Adrenal gland (tissue), 12 donors: Measurements from ENCODE around the gene VAMP8. TPM values are rescaled to one million over a fixed set of nuclear protein-coding genes. Genes with fewer than 3 reads are reported as not detected.

Source experiments
- DNase-seq, 7 donors: peaks; one replicate each; pipeline ENCODE4 v3.0.0-alpha.2; 2019 to 2020
- H3K27ac ChIP-seq, 5 donors: fragments of 200-600 bp; sonication (generic) in 4 of 5; 1 replicate in 3 of 5; 2 replicates in 2 of 5; pipeline versions ENCODE4 v1.5.1 to v1.8.0; 2016 to 2020; ENCODE audit warnings: mild to moderate bottlenecking in 1 of 5
- H3K27me3 ChIP-seq: fragments of 200-600 bp; 2 replicates; pipeline ENCODE4 v1.8.0; 2021
- H3K36me3 ChIP-seq, 2 donors: fragments of 200-600 bp; replicated peaks in 1 of 2; 1 replicate in 1 of 2; 2 replicates in 1 of 2; pipeline versions ENCODE4 v1.5.1 to v1.8.0; 2018 to 2022
- H3K4me1 ChIP-seq, 2 donors: fragments of 200-600 bp; replicated peaks in 1 of 2; 1 replicate in 1 of 2; 2 replicates in 1 of 2; pipeline versions ENCODE4 v1.5.1 to v1.8.0; 2018 to 2021
- H3K4me3 ChIP-seq, 4 donors: fragments of 200-600 bp; sonication (generic) in 3 of 4; one replicate each; pipeline ENCODE4 v1.5.1; 2016 to 2018
- H3K9me3 ChIP-seq, 3 donors: fragments of 200-600 bp; sonication (generic) in 1 of 3; replicated peaks in 1 of 3; 1 replicate in 2 of 3; 2 replicates in 1 of 3; pipeline versions ENCODE4 v1.5.1 to v1.8.0; 2016 to 2021
- CTCF ChIP-seq, 6 experiments: fragments of 450-650 bp in 4 of 6; fragments of 200-600 bp in 2 of 6; sonication (generic) in 1 of 6; IDR thresholded peaks; 1 replicate in 5 of 6; 2 replicates in 1 of 6; pipeline versions ENCODE4 v1.5.1 to v1.8.0; 2016 to 2021; ENCODE audit warnings: antibody characterized with exemption in 6 of 6, mild to moderate bottlenecking in 2 of 6, moderate library complexity in 1 of 6
- POLR2A ChIP-seq, 2 donors: fragments of 450-650 bp; IDR thresholded peaks; one replicate each; pipeline ENCODE4 v1.6.1; 2017; ENCODE audit warnings: antibody characterized with exemption in 2 of 2, mild to moderate bottlenecking in 2 of 2, moderate library complexity in 1 of 2
- WGBS, 4 donors: extraction: QIAGEN DNeasy Blood & Tissue Kit in 2 of 4; methylation state at CpG; one replicate each; pipeline versions ENCODE4 v1.1.5 to v1.1.7; 2013 to 2017; 5-methylcytosine and 5-hydroxymethylcytosine counted together
- intact Hi-C, 2 donors: fragments of 100-400 bp; cut with DNase I; formaldehyde crosslinking; loops; one replicate each; pipeline versions ENCODE4 v1.14.1 to v1.15.0; 2022 to 2023
- polyA plus RNA-seq, 3 donors: library from polyadenylated mRNA; stranded (reverse); fragments of 200-250 nt in 2 of 3; fragments of 350-450 nt in 1 of 3; fragmentation: Illumina TruSeq in 1 of 3; extraction: RNeasy Lipid Tissue Mini Kit (QIAGEN cat#74804) in 1 of 3; gene quantifications; one replicate each; pipeline ENCODE4 v1.2.3, GENCODE V29; 2013 to 2014
- total RNA-seq, 9 donors: library from RNA; depleted of rRNA in 4 of 9; stranded (reverse); fragments of >200 nt in 4 of 9; fragments of 120-200 nt in 1 of 9; fragmentation: NEBNext Ultra II Directional in 1 of 9; extraction: Animal tissue kit (Norgen Biotek cat#: 25700) in 1 of 9; gene quantifications; one replicate each; pipeline versions ENCODE4 v1.1.0 to v1.2.4, GENCODE V29; 2013 to 2023
- donor health status: healthy with polysubstance abuse.
- donor health status: Bipolar disorder and iron deficiency.
- donor health status: DM: yes; HTN: yes; CAD: no.
- donor health status: DM: no; HTN: no; CAD: no.
- donor health status: DM: no; HTN: no; CAD: no.
- donor health status: DM: yes; HTN: yes; CAD: no.

VAMP8 gene
- total and polyA plus RNA-seq, 12 donors = 8.0 to 108 (median 48.5) TPM

GRCh38 chr2:85577063-85577385 lies 362 bp upstream of the VAMP8 start:
- no peaks in the 10 kb centered on the region for H3K27me3 ChIP-seq
- no peaks in the 10 kb centered on the region for H3K36me3 ChIP-seq
- WGBS, 4 donors = 59 to 71% (median 67%) methylated on average over 3 of the region's 3 CpGs
- TF ChIP-seq POLR2A (IDR thresholded peaks at IDR 0.05) (no peak), CTCF (IDR thresholded peaks at IDR 0.05) (no peak)
- H3K4me1 ChIP-seq = peaks cover 9 to 14% of the 10 kb centered on the region in 2 donors
- intact Hi-C loops = no loop called here
- no peaks in the 10 kb centered on the region for H3K9me3 ChIP-seq
- no peak for DNase-seq
- H3K27ac ChIP-seq = peak overlapping the region in 3 of 5 donors; percentile 17 to 86 (median 71)
- no peak overlapping the region for H3K4me3 ChIP-seq

GRCh38 chr2:85578243-85579180 lies 1.1 kb downstream of the VAMP8 start:
- 57 to 63% (median 61%) methylated on average over 12 to 19 of the region's 19 CpGs for WGBS, 4 donors

DNA sequence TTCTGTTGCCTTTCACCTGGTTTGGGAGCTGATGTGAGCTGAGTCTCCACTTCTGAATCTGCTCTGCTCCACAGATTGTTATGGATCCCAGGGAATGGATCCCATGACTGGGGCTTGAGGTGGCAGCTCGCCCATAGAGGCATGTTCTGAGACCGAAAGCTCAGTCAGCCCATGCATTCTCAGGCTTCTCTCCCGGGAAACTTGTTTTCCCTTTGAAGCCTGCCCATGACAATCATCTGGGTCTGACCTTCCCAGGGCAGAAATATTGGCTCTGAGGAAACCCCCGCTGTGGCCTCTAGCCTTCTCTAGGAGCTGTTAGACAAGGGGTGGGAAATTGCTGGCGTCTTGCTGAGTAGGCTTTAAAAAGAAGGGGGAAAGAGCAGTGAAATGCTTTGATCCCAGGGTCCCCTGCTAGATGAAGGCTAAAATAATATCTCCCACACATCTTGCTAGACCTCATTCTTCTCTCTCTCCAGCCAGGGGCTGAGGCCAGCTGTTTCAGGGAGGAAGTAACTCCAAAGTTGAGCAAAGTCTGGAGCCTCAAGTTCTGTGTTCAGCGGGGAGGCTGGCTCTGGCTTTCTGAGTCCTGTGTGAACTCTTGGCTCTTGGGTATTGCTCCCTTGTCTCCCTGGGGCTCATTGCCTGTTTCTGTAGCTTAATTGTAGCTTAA lies 2.0 kb downstream of the VAMP8 start:
- peak overlapping the region in 1 of 4 donors; percentile 29 for H3K4me3 ChIP-seq
- WGBS, 4 donors = 51 to 70% (median 64%) methylated on average over 6 of the region's 6 CpGs
- peak in 1 of 7 donors; percentile 35 for DNase-seq
- intact Hi-C loops = no loop called here
- no peaks in the 10 kb centered on the region for H3K27me3 ChIP-seq
- H3K4me1 ChIP-seq = peaks cover 15 to 22% of the 10 kb centered on the region in 2 donors
- peak overlapping the region in 2 of 5 donors; percentile 71 to 86 for H3K27ac ChIP-seq
- TF ChIP-seq CTCF (IDR thresholded peaks at IDR 0.05) (no peak), POLR2A (IDR thresholded peaks at IDR 0.05) (no peak)
- no peaks in the 10 kb centered on the region for H3K36me3 ChIP-seq
- H3K9me3 ChIP-seq = no peaks in the 10 kb centered on the region

More at GRCh38 chr2:85578243-85579180, 1.1 kb downstream of the VAMP8 start:
- DNase-seq = peak in 5 of 7 donors; percentile 39 to 77 (median 54)
- Histone ChIP-seq H3K9me3 (no peaks in the 10 kb centered on the region), H3K36me3 (no peaks in the 10 kb centered on the region), H3K4me3 (peak overlapping the region in 2 of 4 donors; percentile 2 to 29), H3K27ac (peak overlapping the region; percentile 26 to 86 (median 71)), H3K27me3 (no peaks in the 10 kb centered on the region), H3K4me1 (peaks cover 9 to 14% of the 10 kb centered on the region in 2 donors)
- TF ChIP-seq CTCF (IDR thresholded peaks at IDR 0.05) = no peak
- TF ChIP-seq POLR2A (IDR thresholded peaks at IDR 0.05) = no peak
- intact Hi-C loops = no loop called here

DNA sequence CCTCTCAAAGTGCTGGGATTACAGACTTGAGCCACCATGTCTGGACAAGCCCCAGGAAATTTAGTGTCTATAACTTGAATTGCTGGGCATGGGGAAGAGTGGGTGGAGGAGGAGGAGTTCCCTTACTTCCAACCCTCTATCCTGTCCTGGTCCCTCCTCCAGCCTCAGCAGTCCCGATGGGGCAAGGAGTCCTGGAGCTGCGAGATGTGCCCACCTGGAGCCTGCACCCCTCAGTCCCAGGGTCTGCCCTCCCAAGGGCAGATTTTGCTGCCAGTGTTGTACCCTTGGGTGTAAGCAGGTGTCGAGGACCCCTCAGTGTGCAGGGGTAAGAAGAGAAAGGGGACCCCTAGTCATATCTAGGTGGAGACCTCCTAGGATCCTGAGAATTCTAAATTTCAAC lies 2.8 kb downstream of the VAMP8 start:
- Histone ChIP-seq H3K27ac (peak overlapping the region in 2 of 5 donors; percentile 68 to 71), H3K9me3 (no peaks in the 10 kb centered on the region), H3K27me3 (no peaks in the 10 kb centered on the region), H3K4me1 (peaks cover 24 to 28% of the 10 kb centered on the region in 2 donors), H3K36me3 (no peaks in the 10 kb centered on the region), H3K4me3 (peak overlapping the region in 1 of 4 donors; percentile 14)
- TF ChIP-seq POLR2A (IDR thresholded peaks at IDR 0.05) = no peak
- no peak for TF ChIP-seq CTCF (IDR thresholded peaks at IDR 0.05)
- no peak for DNase-seq
- intact Hi-C loops = no loop called here
- 72 to 91% (median 86%) methylated on average over 3 of the region's 3 CpGs for WGBS, 4 donors
